ENCODE data around the gene SETDB2.

GRCh38 chr13:49418206-49418605 is 25.9 kb upstream of the SETDB2 start:
- no peak for TF ChIP-seq ZBTB7A (IDR thresholded peaks at IDR 0.05; ENCODE audit: low read depth)
- no peak for TF ChIP-seq EP300 (IDR thresholded peaks at IDR 0.05; ENCODE audit: borderline replicate concordance)
- no peak for TF ChIP-seq REST (IDR thresholded peaks at IDR 0.05; ENCODE audit: low read depth)
- TF ChIP-seq MAX (IDR thresholded peaks at IDR 0.05) = no peak
- no peak for TF ChIP-seq EGR1 (IDR thresholded peaks at IDR 0.05)
- no peak for TF ChIP-seq CREB1 (IDR thresholded peaks at IDR 0.05; ENCODE audit: low read depth)
- TF ChIP-seq NFIC (IDR thresholded peaks at IDR 0.05) = no peak

All from Ishikawa (cell line).